Cardiac fibroblast (primary cell): ENCODE measurements around the gene PAQR7.

Experiments used
- DNase-seq, 2 donors: peaks; one replicate each; pipeline versions ENCODE4 v3.0.0 to v3.0.0-alpha.2; 2010; ENCODE audit warnings: low read depth in 2 of 2
- H3K4me3 ChIP-seq, 2 donors: replicated peaks in 1 of 2; 1 replicate in 1 of 2; 2 replicates in 1 of 2; pipeline ENCODE4 v1.5.1; 2011; ENCODE audit warnings: low read depth in 2 of 2, low read length in 2 of 2, mild to moderate bottlenecking in 2 of 2, moderate library complexity in 1 of 2
- CTCF ChIP-seq: IDR thresholded peaks from one replicate; pipeline ENCODE4 v1.5.1; 2011; ENCODE audit warnings: low read depth, mild to moderate bottlenecking, low read length, inconsistent platforms

PAQR7 gene

GRCh38 chr1:25895365-25895990, 20.0 kb upstream of the PAQR7 start:
- peak; percentile 94 to 95 for DNase-seq
- no peak overlapping the region for H3K4me3 ChIP-seq
- TF ChIP-seq CTCF: peak; percentile 99

GRCh38 chr1:25893116-25893515, 17.6 kb upstream of the PAQR7 start:
- H3K4me3 ChIP-seq: no peak overlapping the region
- TF ChIP-seq CTCF: no peak
- peak; percentile 15 to 41 for DNase-seq

- H3K4me3 ChIP-seq: no peak overlapping the region
- no peak for DNase-seq
- no peak for TF ChIP-seq CTCF
Measured at GRCh38 chr1:25891606-25892005, 16.1 kb upstream of the PAQR7 start.

- peak in 1 of 2 donors; percentile 52 for DNase-seq
- TF ChIP-seq CTCF: no peak
- H3K4me3 ChIP-seq: no peak overlapping the region
Measured at GRCh38 chr1:25890239-25891034, 14.9 kb upstream of the PAQR7 start.

- no peak for TF ChIP-seq CTCF
- DNase-seq: no peak
- H3K4me3 ChIP-seq: no peak overlapping the region
Measured at GRCh38 chr1:25889470-25889869, 14.0 kb upstream of the PAQR7 start.

- H3K4me3 ChIP-seq: no peak overlapping the region
- no peak for DNase-seq
- no peak for TF ChIP-seq CTCF
Measured at GRCh38 chr1:25888426-25888987, 13.0 kb upstream of the PAQR7 start.
